ENCODE data around the gene MAP3K15. TPM values are rescaled to one million over a fixed set of nuclear protein-coding genes. Genes with fewer than 3 reads are reported as not detected.

MAP3K15 gene
- total RNA-seq, 1 experiment from 2014 or later = 1.2 TPM

DNA sequence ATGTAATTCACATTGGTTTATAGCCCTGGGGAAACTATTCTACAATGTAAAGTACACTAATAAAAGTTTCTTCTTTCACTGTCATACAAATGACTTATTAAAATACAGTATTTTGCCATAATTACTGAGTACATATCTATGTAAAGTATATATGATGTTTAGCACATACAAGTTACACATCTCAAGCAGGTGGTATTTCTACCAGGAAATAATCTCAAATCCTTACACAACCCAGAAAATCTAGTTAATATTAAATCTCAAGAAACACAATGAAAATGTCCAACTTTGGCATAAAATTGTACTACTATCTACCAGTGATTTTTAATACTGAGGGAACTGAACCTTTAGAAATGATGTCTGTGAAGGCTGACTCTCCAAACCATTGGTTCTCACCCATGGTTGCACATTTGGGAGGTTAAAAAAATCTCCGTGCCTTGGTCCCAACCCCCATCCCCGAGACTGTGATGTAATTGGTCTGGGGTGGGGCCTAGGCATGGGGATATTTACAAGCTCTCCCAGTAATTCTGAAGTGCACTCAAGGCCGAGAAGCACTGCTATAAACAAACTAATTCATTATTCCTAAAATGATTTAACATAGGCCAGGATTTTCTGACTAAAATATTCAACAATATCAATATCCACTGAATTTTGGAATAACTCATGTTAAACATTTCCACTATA lies 27.6 kb downstream of the MAP3K15 start:
- Mint-ChIP-seq H3K4me3 (no peak overlapping the region), H3K36me3 (ENCODE audit: insufficient read depth in 1 of 3, low read depth in 3 of 3) (no peaks in the 10 kb centered on the region; a peak in 5 of 7 replicates), H3K4me1 (peaks cover 4% of the 10 kb centered on the region in 2 experiments), H3K27me3 (ENCODE audit: low read depth) (no peaks in the 10 kb centered on the region; the same call in 1 of the 2 replicates), H3K27ac (no peak overlapping the region), H3K9me3 (peaks cover 53 to 62% of the 10 kb centered on the region in 2 experiments)
- H3K4ac ChIP-seq (ENCODE audit: low read depth, low read length) = no peak overlapping the region
- H4K5ac ChIP-seq (ENCODE audit: insufficient read length, low read depth, low read length) = no peak overlapping the region
- H3K79me1 ChIP-seq (ENCODE audit: insufficient read depth, low read depth, low read length, poor library complexity, severe bottlenecking) = no peaks in the 10 kb centered on the region
- H2AK5ac ChIP-seq (ENCODE audit: insufficient read length, low read length) = no peak overlapping the region
- no peak overlapping the region for H2BK20ac ChIP-seq (ENCODE audit: low read depth, low read length, poor library complexity, severe bottlenecking)
- no peak overlapping the region for H2BK120ac ChIP-seq (ENCODE audit: low read depth, low read length, poor library complexity, severe bottlenecking)
- H4K91ac ChIP-seq (ENCODE audit: insufficient read length, low read depth, low read length) = no peak overlapping the region
- H3T11ph ChIP-seq (ENCODE audit: low read length) = no peak overlapping the region
- no peaks in the 10 kb centered on the region for H4K20me1 ChIP-seq (ENCODE audit: control insufficient read depth, insufficient read depth, insufficient read length)
- H3K9me3 ChIP-seq (ENCODE audit: control insufficient read depth, low read depth, low read length) = peaks cover 15% of the 10 kb centered on the region
- no peaks in the 10 kb centered on the region for H3K4me1 ChIP-seq (ENCODE audit: insufficient read depth, low read length)
- no peak overlapping the region for H3K14ac ChIP-seq (ENCODE audit: insufficient read depth, low read length)
- WGBS (ENCODE audit: extremely low coverage, insufficient read length, low lambda C conversion rate) = no CpG with 5 or more reads among the region's 3 CpGs
- TF ChIP-seq, protein P1, sequence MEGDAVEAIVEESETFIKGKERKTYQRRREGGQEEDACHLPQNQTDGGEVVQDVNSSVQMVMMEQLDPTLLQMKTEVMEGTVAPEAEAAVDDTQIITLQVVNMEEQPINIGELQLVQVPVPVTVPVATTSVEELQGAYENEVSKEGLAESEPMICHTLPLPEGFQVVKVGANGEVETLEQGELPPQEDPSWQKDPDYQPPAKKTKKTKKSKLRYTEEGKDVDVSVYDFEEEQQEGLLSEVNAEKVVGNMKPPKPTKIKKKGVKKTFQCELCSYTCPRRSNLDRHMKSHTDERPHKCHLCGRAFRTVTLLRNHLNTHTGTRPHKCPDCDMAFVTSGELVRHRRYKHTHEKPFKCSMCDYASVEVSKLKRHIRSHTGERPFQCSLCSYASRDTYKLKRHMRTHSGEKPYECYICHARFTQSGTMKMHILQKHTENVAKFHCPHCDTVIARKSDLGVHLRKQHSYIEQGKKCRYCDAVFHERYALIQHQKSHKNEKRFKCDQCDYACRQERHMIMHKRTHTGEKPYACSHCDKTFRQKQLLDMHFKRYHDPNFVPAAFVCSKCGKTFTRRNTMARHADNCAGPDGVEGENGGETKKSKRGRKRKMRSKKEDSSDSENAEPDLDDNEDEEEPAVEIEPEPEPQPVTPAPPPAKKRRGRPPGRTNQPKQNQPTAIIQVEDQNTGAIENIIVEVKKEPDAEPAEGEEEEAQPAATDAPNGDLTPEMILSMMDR (conservative IDR thresholded peaks at IDR 0.05) = no peak
- DNase-seq = no peak
- H3K79me2 ChIP-seq (ENCODE audit: insufficient read depth, low read length) = no peaks in the 10 kb centered on the region
- no peak overlapping the region for H4K8ac ChIP-seq (replicated peaks; ENCODE audit: insufficient read length, low read depth, low read length)
- H2BK5ac ChIP-seq (ENCODE audit: insufficient read length, low read length) = no peak overlapping the region
- no peak overlapping the region for H3K9ac ChIP-seq (ENCODE audit: extremely low read depth, insufficient read length, low read length)
- no peak overlapping the region for H3K23ac ChIP-seq (ENCODE audit: insufficient read length, low read depth, low read length)
- no peak overlapping the region for H2AFZ ChIP-seq (ENCODE audit: low read length)
- H3K56ac ChIP-seq (ENCODE audit: insufficient read length, low read depth, low read length) = no peak overlapping the region
- H3K4me2 ChIP-seq (ENCODE audit: insufficient read depth, insufficient read length, low read length) = no peak overlapping the region
- no peak overlapping the region for H2BK12ac ChIP-seq (ENCODE audit: insufficient read length, low read depth, low read length)
- H3K27me3 ChIP-seq (ENCODE audit: insufficient read depth, low read length) = no peaks in the 10 kb centered on the region
- no peak overlapping the region for H2BK15ac ChIP-seq (ENCODE audit: low read depth, low read length)
- no peak overlapping the region for H3K18ac ChIP-seq (ENCODE audit: insufficient read length, low read depth, low read length)
- no peaks in the 10 kb centered on the region for H3K23me2 ChIP-seq (ENCODE audit: insufficient read length, low read depth, low read length, poor library complexity, severe bottlenecking)
- no peak overlapping the region for H3K27ac ChIP-seq (ENCODE audit: insufficient read length, low read depth, low read length)
